VCaP (cell line): ENCODE measurements around the gene SPATS2L.
A peak's percentile ranks its signal among the peaks of the same experiment; 100 is the strongest.

Experiments
- H3K27ac ChIP-seq: fragments of 450-650 bp; 2 replicates; pipeline ENCODE4 v1.5.1; 2017
- CTCF ChIP-seq: fragments of 450-650 bp; conservative IDR thresholded peaks from 2 replicates; pipeline ENCODE4 v1.5.1; 2017; ENCODE audit warnings: mild to moderate bottlenecking, moderate library complexity

The SPATS2L gene

GRCh38 chr2:200353120-200353519 lies 46.6 kb downstream of the SPATS2L start:
- peak overlapping the region; percentile 76 for H3K27ac ChIP-seq
- TF ChIP-seq CTCF: no peak

- no peak for TF ChIP-seq CTCF
- H3K27ac ChIP-seq: no peak overlapping the region
These were observed 47.4 kb downstream of the SPATS2L start for GRCh38 chr2:200353874-200354273.

- no peak overlapping the region for H3K27ac ChIP-seq
- TF ChIP-seq CTCF: no peak
These were observed 48.6 kb downstream of the SPATS2L start for GRCh38 chr2:200354833-200355751.

- no peak overlapping the region for H3K27ac ChIP-seq
These were observed 49.8 kb downstream of the SPATS2L start for GRCh38 chr2:200356321-200356720.

GRCh38 chr2:200356857-200357384 lies 50.4 kb downstream of the SPATS2L start:
- no peak overlapping the region for H3K27ac ChIP-seq
- TF ChIP-seq CTCF: no peak

More at GRCh38 chr2:200356321-200356720, 49.8 kb downstream of the SPATS2L start:
- no peak for TF ChIP-seq CTCF

GRCh38 chr2:200357845-200358244 lies 51.4 kb downstream of the SPATS2L start:
- H3K27ac ChIP-seq: no peak overlapping the region

More at GRCh38 chr2:200357845-200358244, 51.4 kb downstream of the SPATS2L start:
- TF ChIP-seq CTCF: no peak
